NCI-H1092 (cell line): ENCODE measurements around the gene BCL6B.

ENCODE experiments used
- DNase-seq: peaks from one replicate; lab custom pipeline; 2025; lab: John Stamatoyannopoulos, UW

BCL6B gene

GRCh38 chr17:7060165-7060891, 37.5 kb downstream of the BCL6B start:
- DNase-seq = no peak

- DNase-seq = no peak
These were observed 40.8 kb downstream of the BCL6B start for GRCh38 chr17:7063518-7064094.

GRCh38 chr17:7064261-7064660, 41.4 kb downstream of the BCL6B start:
- no peak for DNase-seq

- DNase-seq = no peak
These were observed 44.3 kb downstream of the BCL6B start for GRCh38 chr17:7067198-7067597.

- DNase-seq = no peak
These were observed 45.4 kb downstream of the BCL6B start for GRCh38 chr17:7068268-7068667.

- no peak for DNase-seq
These were observed 47.9 kb downstream of the BCL6B start for GRCh38 chr17:7070712-7071111.

GRCh38 chr17:7072406-7072805, 49.6 kb downstream of the BCL6B start:
- DNase-seq = no peak

GRCh38 chr17:7074931-7075330, 52.1 kb downstream of the BCL6B start:
- DNase-seq = no peak

GRCh38 chr17:7077911-7078546, 55.2 kb downstream of the BCL6B start:
- DNase-seq = no peak

- no peak for DNase-seq
These were observed 55.9 kb downstream of the BCL6B start for GRCh38 chr17:7078711-7079110.
